Thoracic aorta (tissue), 2 donors: ENCODE data around the gene SMPDL3B. TPM values are rescaled to one million over a fixed set of nuclear protein-coding genes. Genes with fewer than 3 reads are reported as not detected.

Experiments
- ATAC-seq: fragments of 150-250 bp; one replicate; pipeline ENCODE4 v1.8.0; 2017; ENCODE audit warnings: low read depth; ENCODE audit not compliant: insufficient number of reproducible peaks, low FRiP score
- DNase-seq: peaks from one replicate; pipeline ENCODE4 v3.0.0-alpha.2; 2020; ENCODE audit warnings: low spot score
- H3K27ac ChIP-seq, 2 donors: fragments of 200-600 bp; sonication (generic); 1 replicate in 1 of 2; 2 replicates in 1 of 2; pipeline ENCODE4 v1.5.1; 2016; ENCODE audit warnings: mild to moderate bottlenecking in 2 of 2, moderate library complexity in 2 of 2
- H3K27me3 ChIP-seq: fragments of 200-600 bp; sonication (generic); replicated peaks from 2 replicates; pipeline ENCODE4 v1.6.0; 2016; ENCODE audit warnings: mild to moderate bottlenecking; ENCODE audit not compliant: insufficient read depth
- H3K36me3 ChIP-seq: fragments of 200-600 bp; sonication (generic); one replicate; pipeline ENCODE4 v1.5.1; 2016
- H3K4me1 ChIP-seq, 2 donors: fragments of 200-600 bp; sonication (generic); 1 replicate in 1 of 2; 2 replicates in 1 of 2; pipeline versions ENCODE4 v1.5.1 to v1.6.0; 2016; ENCODE audit warnings: low read depth in 2 of 2, mild to moderate bottlenecking in 1 of 2; ENCODE audit not compliant: control insufficient read depth in 1 of 2
- H3K4me3 ChIP-seq: fragments of 200-600 bp; sonication (generic); 2 replicates; pipeline ENCODE4 v1.5.1; 2016; ENCODE audit warnings: mild to moderate bottlenecking
- H3K9me3 ChIP-seq: fragments of 200-600 bp; sonication (generic); 2 replicates; pipeline ENCODE4 v1.5.1; 2016
- total RNA-seq, 2 donors: library from RNA; depleted of rRNA; stranded (reverse); fragments of >200 nt; gene quantifications; one replicate each; pipeline versions ENCODE4 v1.1.0 to v1.2.3, GENCODE V29; 2016
- TF ChIP-seq, protein P1 (sequence below): fragments of 200-600 bp; sonication (generic); IDR thresholded peaks from one replicate; pipeline ENCODE4 v1.5.1; 2019; ENCODE audit warnings: antibody characterized with exemption

The SMPDL3B gene
- total RNA-seq, 2 donors from 2014 or later, result not detected

- Histone ChIP-seq H3K27me3 (no peaks in the 10 kb centered on the region), H3K4me3 (no peak overlapping the region), H3K4me1 (peaks cover 0 to 12% of the 10 kb centered on the region in 2 donors), H3K27ac (no peak overlapping the region), H3K9me3 (no peaks in the 10 kb centered on the region), H3K36me3 (no peaks in the 10 kb centered on the region)
- DNase-seq (no peak), ATAC-seq (no peak)
- TF ChIP-seq, protein P1, sequence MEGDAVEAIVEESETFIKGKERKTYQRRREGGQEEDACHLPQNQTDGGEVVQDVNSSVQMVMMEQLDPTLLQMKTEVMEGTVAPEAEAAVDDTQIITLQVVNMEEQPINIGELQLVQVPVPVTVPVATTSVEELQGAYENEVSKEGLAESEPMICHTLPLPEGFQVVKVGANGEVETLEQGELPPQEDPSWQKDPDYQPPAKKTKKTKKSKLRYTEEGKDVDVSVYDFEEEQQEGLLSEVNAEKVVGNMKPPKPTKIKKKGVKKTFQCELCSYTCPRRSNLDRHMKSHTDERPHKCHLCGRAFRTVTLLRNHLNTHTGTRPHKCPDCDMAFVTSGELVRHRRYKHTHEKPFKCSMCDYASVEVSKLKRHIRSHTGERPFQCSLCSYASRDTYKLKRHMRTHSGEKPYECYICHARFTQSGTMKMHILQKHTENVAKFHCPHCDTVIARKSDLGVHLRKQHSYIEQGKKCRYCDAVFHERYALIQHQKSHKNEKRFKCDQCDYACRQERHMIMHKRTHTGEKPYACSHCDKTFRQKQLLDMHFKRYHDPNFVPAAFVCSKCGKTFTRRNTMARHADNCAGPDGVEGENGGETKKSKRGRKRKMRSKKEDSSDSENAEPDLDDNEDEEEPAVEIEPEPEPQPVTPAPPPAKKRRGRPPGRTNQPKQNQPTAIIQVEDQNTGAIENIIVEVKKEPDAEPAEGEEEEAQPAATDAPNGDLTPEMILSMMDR, result no peak
Observed at GRCh38 chr1:27974417-27974781, 39.6 kb downstream of the SMPDL3B start.

- Histone ChIP-seq H3K4me3 (no peak overlapping the region), H3K4me1 (peaks cover 0 to 3% of the 10 kb centered on the region in 2 donors), H3K27me3 (no peaks in the 10 kb centered on the region), H3K36me3 (no peaks in the 10 kb centered on the region), H3K9me3 (no peaks in the 10 kb centered on the region), H3K27ac (no peak overlapping the region)
- DNase-seq (no peak), ATAC-seq (no peak)
- TF ChIP-seq, protein P1, result no peak
Observed at GRCh38 chr1:27979151-27979858, 44.5 kb downstream of the SMPDL3B start.

DNA sequence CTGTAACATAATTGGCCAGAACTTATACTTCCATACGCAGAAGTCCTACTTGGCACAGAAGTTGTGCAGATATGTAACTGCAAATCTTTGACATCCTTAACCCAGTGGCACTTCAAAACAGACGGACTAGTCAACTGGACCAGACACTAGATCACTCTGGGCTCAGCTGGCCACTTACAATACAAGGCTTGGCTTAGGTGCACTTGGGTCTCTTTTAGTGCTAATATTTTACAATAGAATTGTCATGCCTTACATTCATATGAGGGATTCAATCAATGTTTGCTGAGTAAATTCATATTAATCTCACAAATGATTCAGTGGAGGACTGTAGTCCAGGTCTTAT, 45.0 kb downstream of the SMPDL3B start:
- ATAC-seq (no peak), DNase-seq (no peak)
- no peaks in the 10 kb centered on the region for H3K36me3 ChIP-seq
- no peaks in the 10 kb centered on the region for H3K27me3 ChIP-seq
- H3K27ac ChIP-seq, result no peak overlapping the region
- TF ChIP-seq, protein P1, result no peak
- no peaks in the 10 kb centered on the region for H3K9me3 ChIP-seq
- H3K4me1 ChIP-seq, result peaks cover 0 to 3% of the 10 kb centered on the region in 2 donors
- H3K4me3 ChIP-seq, result no peak overlapping the region

DNA sequence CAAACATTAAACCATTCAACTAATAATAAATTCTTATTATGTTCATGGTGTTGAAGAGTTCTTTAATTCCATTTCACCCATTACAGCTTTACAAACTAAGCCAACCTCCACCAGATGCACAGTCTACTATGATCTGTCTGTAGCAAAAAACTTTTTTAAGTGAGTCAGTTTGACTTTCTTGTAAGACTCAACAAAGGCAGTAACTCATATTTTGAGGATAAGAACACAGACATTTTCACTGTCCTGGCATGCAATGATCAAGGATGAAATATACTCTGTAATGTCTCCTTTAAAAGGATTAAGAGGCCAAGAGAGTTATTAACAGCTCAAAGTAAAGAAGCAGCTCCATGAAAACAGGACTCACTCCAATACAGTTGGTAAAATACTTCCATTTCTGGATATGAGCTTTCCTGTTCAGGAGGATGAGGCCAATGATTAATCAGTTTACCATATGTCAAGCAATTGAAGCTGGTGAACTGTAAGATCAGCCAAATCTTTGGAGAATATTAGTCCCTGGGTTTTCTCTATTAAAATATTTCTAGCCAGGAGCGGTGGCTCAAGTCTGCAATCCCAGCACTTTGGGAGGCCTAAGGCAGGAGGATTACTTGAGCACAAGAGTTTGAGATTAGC, 45.5 kb downstream of the SMPDL3B start:
- H3K27ac ChIP-seq, result no peak overlapping the region
- TF ChIP-seq, protein P1, result no peak
- no peaks in the 10 kb centered on the region for H3K36me3 ChIP-seq
- no peak overlapping the region for H3K4me3 ChIP-seq
- no peak for DNase-seq
- no peak for ATAC-seq
- no peaks in the 10 kb centered on the region for H3K9me3 ChIP-seq
- no peaks in the 10 kb centered on the region for H3K27me3 ChIP-seq
- peaks cover 0 to 3% of the 10 kb centered on the region in 2 donors for H3K4me1 ChIP-seq

GRCh38 chr1:27981145-27981544, 46.3 kb downstream of the SMPDL3B start:
- no peaks in the 10 kb centered on the region for H3K36me3 ChIP-seq
- H3K27ac ChIP-seq, result no peak overlapping the region
- no peaks in the 10 kb centered on the region for H3K9me3 ChIP-seq
- TF ChIP-seq, protein P1, result no peak
- DNase-seq (no peak), ATAC-seq (no peak)
- H3K27me3 ChIP-seq, result no peaks in the 10 kb centered on the region
- H3K4me3 ChIP-seq, result no peak overlapping the region
- peaks cover 0 to 3% of the 10 kb centered on the region in 2 donors for H3K4me1 ChIP-seq
